A549 (cell line): ENCODE results near the gene PSMB7. TPM values are rescaled to one million over a fixed set of nuclear protein-coding genes. Genes with fewer than 3 reads are reported as not detected.

ENCODE experiments used
- ATAC-seq, 2 experiments: fragments of 200-7000 bp in 1 of 2; fragments of >200 bp in 1 of 2; cut with Nextera tagmentation in 1 of 2; cut with Tn5 transposase in 1 of 2; 3 replicates each; pipeline versions ENCODE4 v1.8.0 to v1.9.1; 2018 to 2020; ENCODE audit warnings: mild to moderate bottlenecking in 1 of 2, moderate library complexity in 1 of 2
- CTCF ChIA-PET: fragments of 300-600 bp; sonication (Branson Sonifier 250); formaldehyde crosslinking; extraction: SDS; loops from one replicate; lab custom pipeline; 2021; ENCODE audit warnings: antibody characterized with exemption, inconsistent platforms; lab: Yijun Ruan, JAX
- POLR2A ChIA-PET: fragments of 350-600 bp; formaldehyde crosslinking; extraction: SDS; loops from one replicate; lab custom pipeline; 2021; ENCODE audit warnings: antibody characterized with exemption, inconsistent platforms; lab: Yijun Ruan, JAX
- DNase-seq, 2 experiments: peaks; one replicate each; pipeline versions ENCODE4 v3.0.0 to v3.0.0-alpha.2; 2011 to 2016; ENCODE audit warnings: low read depth in 1 of 2, low spot score in 1 of 2
- FAIRE-seq: peaks from 2 replicates; lab custom pipeline; 2011; peaks lifted over from hg19 to GRCh38; lab: Jason Lieb, UNC
- H3K27ac ChIP-seq, 2 experiments: fragments of >200 bp; sonication (Bioruptor Twin); formaldehyde crosslinking; 3 replicates each; pipeline ENCODE4 v1.5.1; 2016 to 2017
- H3K4me1 ChIP-seq: fragments of >200 bp; sonication (Bioruptor Twin); formaldehyde crosslinking; 3 replicates; pipeline ENCODE4 v1.6.1; 2016
- H3K4me2 ChIP-seq: fragments of >200 bp; sonication (Bioruptor Twin); formaldehyde crosslinking; 3 replicates; pipeline ENCODE4 v1.6.1; 2016
- H3K4me3 ChIP-seq: fragments of >200 bp; sonication (Bioruptor Twin); formaldehyde crosslinking; 3 replicates; pipeline ENCODE4 v1.5.1; 2016
- H3K9me3 ChIP-seq: fragments of >200 bp; sonication (Bioruptor Twin); formaldehyde crosslinking; 3 replicates; pipeline ENCODE4 v1.6.1; 2016
- BHLHE40 ChIP-seq: IDR thresholded peaks from 2 replicates; pipeline ENCODE4 v1.6.1; 2012; ENCODE audit warnings: low read depth, low read length, inconsistent platforms
- CBX2 ChIP-seq: fragments of 200-600 bp; sonication (generic); IDR thresholded peaks from 2 replicates; pipeline ENCODE4 v1.6.1; 2016; ENCODE audit warnings: low read depth, mild to moderate bottlenecking, borderline replicate concordance
- CBX8 ChIP-seq: fragments of 200-600 bp; sonication (generic); IDR thresholded peaks from 2 replicates; pipeline ENCODE4 v1.6.1; 2016
- EHF ChIP-seq: fragments of 250-450 bp; sonication (Bioruptor Pico); IDR thresholded peaks from 2 replicates; pipeline ENCODE4 v1.5.0; 2020; ENCODE audit warnings: mild to moderate bottlenecking
- ELK1 ChIP-seq: fragments of 150-350 bp; IDR thresholded peaks from 2 replicates; pipeline ENCODE4 v1.6.1; 2014; ENCODE audit warnings: low read depth, mild to moderate bottlenecking, low read length
- FOSL2 ChIP-seq, 2 experiments: fragments of 450-650 bp in 1 of 2; fragments of >200 bp in 1 of 2; sonication (Bioruptor Twin) in 1 of 2; formaldehyde crosslinking; IDR thresholded peaks; 2 replicates each; pipeline versions ENCODE4 v1.5.0 to v1.6.1; 2016 to 2020; ENCODE audit warnings: mild to moderate bottlenecking in 1 of 2, moderate library complexity in 1 of 2
- FOXS1 ChIP-seq: fragments of 250-450 bp; sonication (Bioruptor Pico); IDR thresholded peaks from 2 replicates; pipeline ENCODE4 v1.5.0; 2020; ENCODE audit warnings: mild to moderate bottlenecking, moderate library complexity
- HDAC2 ChIP-seq: fragments of 200-600 bp; sonication (generic); IDR thresholded peaks from 2 replicates; pipeline ENCODE4 v1.6.1; 2016
- HES2 ChIP-seq: fragments of >200 bp; sonication (Bioruptor Twin); formaldehyde crosslinking; IDR thresholded peaks from 2 replicates; pipeline ENCODE4 v1.6.1; 2016
- HEYL ChIP-seq: fragments of 250-450 bp; sonication (Bioruptor Pico); IDR thresholded peaks from 2 replicates; pipeline ENCODE4 v1.8.0; 2021; ENCODE audit warnings: mild to moderate bottlenecking, moderate library complexity
- HOXB13 ChIP-seq: fragments of 250-450 bp; sonication (Bioruptor Pico); IDR thresholded peaks from 2 replicates; pipeline ENCODE4 v1.5.0; 2020; ENCODE audit warnings: low read depth, mild to moderate bottlenecking, moderate library complexity
- HOXB5 ChIP-seq: fragments of 250-450 bp; sonication (Bioruptor Pico); IDR thresholded peaks from 2 replicates; pipeline ENCODE4 v1.5.0; 2020; ENCODE audit warnings: mild to moderate bottlenecking, moderate library complexity
- MAFK ChIP-seq: fragments of 450-650 bp; IDR thresholded peaks from 2 replicates; pipeline ENCODE4 v1.6.1; 2014; ENCODE audit not compliant: partially characterized antibody
- NPAS2 ChIP-seq: fragments of 250-450 bp; sonication (Bioruptor Pico); IDR thresholded peaks from 2 replicates; pipeline ENCODE4 v1.8.0; 2022; ENCODE audit warnings: mild to moderate bottlenecking, moderate library complexity, borderline replicate concordance
- RARB ChIP-seq: fragments of 250-450 bp; sonication (Bioruptor Pico); IDR thresholded peaks from 2 replicates; pipeline ENCODE4 v1.8.0; 2021; ENCODE audit warnings: mild to moderate bottlenecking, moderate library complexity
- RCOR1 ChIP-seq: fragments of 150-350 bp; IDR thresholded peaks from 2 replicates; pipeline ENCODE4 v1.6.1; 2014; ENCODE audit warnings: antibody characterized with exemption, low read length, low read depth
- RFX5 ChIP-seq: fragments of 450-650 bp; IDR thresholded peaks from 2 replicates; pipeline ENCODE4 v1.7.1; 2014; ENCODE audit warnings: antibody characterized with exemption, mild to moderate bottlenecking, moderate library complexity
- SMC3 ChIP-seq: fragments of >200 bp; sonication (Bioruptor Twin); formaldehyde crosslinking; IDR thresholded peaks from 3 replicates; pipeline ENCODE4 v1.6.1; 2018; ENCODE audit warnings: inconsistent platforms
- SREBF2 ChIP-seq: fragments of 450-650 bp; IDR thresholded peaks from 2 replicates; pipeline ENCODE4 v1.6.1; 2014; ENCODE audit warnings: mild to moderate bottlenecking, moderate library complexity
- TFCP2L1 ChIP-seq: fragments of 250-450 bp; sonication (Bioruptor Pico); IDR thresholded peaks from 2 replicates; pipeline ENCODE4 v1.5.0; 2021; ENCODE audit warnings: mild to moderate bottlenecking
- TP53 ChIP-seq: fragments of 250-450 bp; sonication (Bioruptor Pico); IDR thresholded peaks from 2 replicates; pipeline ENCODE4 v1.5.0; 2021; ENCODE audit warnings: mild to moderate bottlenecking, moderate library complexity
- USF2 ChIP-seq: fragments of 450-650 bp; IDR thresholded peaks from 2 replicates; pipeline ENCODE4 v1.6.1; 2014; ENCODE audit warnings: antibody characterized with exemption
- ZC3H11A ChIP-seq: fragments of 450-650 bp; IDR thresholded peaks from 2 replicates; pipeline ENCODE4 v1.6.1; 2014; ENCODE audit warnings: antibody characterized with exemption, mild to moderate bottlenecking
- ZFP36 ChIP-seq: fragments of 450-650 bp; IDR thresholded peaks from 2 replicates; pipeline ENCODE4 v1.6.1; 2014; ENCODE audit warnings: borderline replicate concordance; ENCODE audit not compliant: partially characterized antibody
- WGBS: methylation state at CpG from one replicate; pipeline ENCODE4 v1.1.6; 2017; ENCODE audit errors: missing lambda C conversion rate; 5-methylcytosine and 5-hydroxymethylcytosine counted together
- polyA plus RNA-seq, 4 experiments: library from polyadenylated mRNA; depleted of rRNA in 3 of 4; stranded (reverse); fragments of >200 nt; fragmentation: RNase III in 1 of 4; extraction: RNeasy Plus Mini Kit Qiagen cat#74134 plus additional on column Dnase treatment in 1 of 4; gene quantifications; 2 replicates in 3 of 4; 3 replicates in 1 of 4; pipeline ENCODE4 v1.2.3, GENCODE V29; 2011 to 2017

PSMB7 gene
- polyA plus RNA-seq, 2 of the 4 experiments (the other 2 are of a cell fraction) = 332 to 418 TPM

GRCh38 chr9:124375726-124376125 lies 39.5 kb downstream of the PSMB7 start:
- ATAC-seq = no peak
- DNase-seq = no peak
- no peak for FAIRE-seq
- Histone ChIP-seq H3K4me1 (peaks cover 5% of the 10 kb centered on the region; the same call in 2 of the 3 replicates), H3K9me3 (peaks cover 13% of the 10 kb centered on the region), H3K27ac (no peak overlapping the region), H3K4me2 (no peak overlapping the region), H3K4me3 (no peak overlapping the region)
- POLR2A ChIA-PET = no interaction called here
- WGBS = 93% methylated on average over 9 of the region's 9 CpGs
- CTCF ChIA-PET = interaction anchor here (0.6 to 6.9 kb wide), 7 partner anchors 14 to 751 kb away, joined by 3 to 76 read pairs (median 3); no protein-coding TSS in a partner anchor
- no peak for TF ChIP-seq RCOR1
- TF ChIP-seq FOSL2 (IDR thresholded peaks at IDR 0.05) = no peak
- TF ChIP-seq FOSL2 (CRISPR knock-in tag; IDR thresholded peaks at IDR 0.05) = no peak
- no peak for TF ChIP-seq CBX2
- TF ChIP-seq SREBF2 = no peak
- no peak for TF ChIP-seq ZC3H11A
- no peak for TF ChIP-seq HOXB13 (CRISPR knock-in tag)
- no peak for TF ChIP-seq ZFP36
- TF ChIP-seq SMC3 = no peak
- no peak for TF ChIP-seq NPAS2 (CRISPR knock-in tag)
- TF ChIP-seq RARB = no peak
- no peak for TF ChIP-seq HEYL (CRISPR knock-in tag)
- TF ChIP-seq CBX8 = no peak
- no peak for TF ChIP-seq TFCP2L1 (CRISPR knock-in tag)
- TF ChIP-seq RFX5 = no peak
- TF ChIP-seq HOXB5 (CRISPR knock-in tag) = no peak

- FAIRE-seq = no peak
- Histone ChIP-seq H3K9me3 (peaks cover 13% of the 10 kb centered on the region), H3K4me3 (no peak overlapping the region), H3K27ac (no peak overlapping the region), H3K4me2 (no peak overlapping the region), H3K4me1 (peaks cover 5% of the 10 kb centered on the region; the same call in 2 of the 3 replicates)
- CTCF ChIA-PET = interaction anchor here (1.4 to 6.9 kb wide), 2 partner anchors 8 to 16 kb away, joined by 4 to 76 read pairs; no protein-coding TSS in a partner anchor
- no peak for TF ChIP-seq MAFK
- TF ChIP-seq EHF = no peak
- no peak for TF ChIP-seq TP53
- TF ChIP-seq CBX8 = no peak
- TF ChIP-seq USF2 = no peak
- TF ChIP-seq ZFP36 = no peak
- no peak for TF ChIP-seq HDAC2
- 92% methylated on average over 1 of the region's 1 CpG for WGBS
- DNase-seq = no peak
- ATAC-seq = no peak
- POLR2A ChIA-PET = no interaction called here
Observed at GRCh38 chr9:124373851-124374250, 41.4 kb downstream of the PSMB7 start.

GRCh38 chr9:124373386-124373785 lies 41.9 kb downstream of the PSMB7 start:
- ATAC-seq (no peak), DNase-seq (no peak), FAIRE-seq (no peak)
- Histone ChIP-seq H3K4me1 (peaks cover 5% of the 10 kb centered on the region; the same call in 2 of the 3 replicates), H3K4me3 (no peak overlapping the region), H3K27ac (no peak overlapping the region), H3K9me3 (peaks cover 13% of the 10 kb centered on the region), H3K4me2 (no peak overlapping the region)
- CTCF ChIA-PET = interaction anchor here (6.9 kb wide), 1 partner anchor 17 kb away, joined by 76 read pairs; no protein-coding TSS in a partner anchor
- POLR2A ChIA-PET = no interaction called here
- WGBS = 94% methylated on average over 4 of the region's 4 CpGs
- no peak for TF ChIP-seq HOXB13 (CRISPR knock-in tag)
- TF ChIP-seq FOXS1 (CRISPR knock-in tag) = no peak
- no peak for TF ChIP-seq HES2
- no peak for TF ChIP-seq BHLHE40
- TF ChIP-seq ELK1 = no peak
